ENCODE results near the gene OR4E1. TPM values are rescaled to one million over a fixed set of nuclear protein-coding genes. Genes with fewer than 3 reads are reported as not detected.

The OR4E1 gene
- total RNA-seq, 2 experiments from 2014 or later: not detected

GRCh38 chr14:21668377-21668776, 5.2 kb downstream of the OR4E1 start:
- H3K36me3 Mint-ChIP-seq (ENCODE audit: low read depth): no peaks in the 10 kb centered on the region
- no peaks in the 10 kb centered on the region for H3K9me3 Mint-ChIP-seq
- no peak overlapping the region for H3K4me3 Mint-ChIP-seq
- no peaks in the 10 kb centered on the region for H3K4me1 Mint-ChIP-seq (ENCODE audit: low read depth)
- intact Hi-C loops (cut with micrococcal nuclease): no loop called here
- H3K27ac Mint-ChIP-seq: no peak overlapping the region
- ChIA-PET CTCF (no interaction called here), POLR2A (no interaction called here)
- ATAC-seq (no peak), DNase-seq (no peak)
- peaks cover 8% of the 10 kb centered on the region for H3K27me3 Mint-ChIP-seq
- no peak for TF ChIP-seq CTCF (IDR thresholded peaks at IDR 0.05)

GRCh38 chr14:21656980-21657379, 16.6 kb downstream of the OR4E1 start:
- Mint-ChIP-seq H3K27me3 (peaks cover 14% of the 10 kb centered on the region), H3K36me3 (ENCODE audit: low read depth) (no peaks in the 10 kb centered on the region), H3K4me1 (ENCODE audit: low read depth) (no peaks in the 10 kb centered on the region), H3K9me3 (no peaks in the 10 kb centered on the region), H3K27ac (no peak overlapping the region), H3K4me3 (no peak overlapping the region)
- intact Hi-C loops (cut with micrococcal nuclease): no loop called here
- no peak for ATAC-seq
- no peak for TF ChIP-seq CTCF (IDR thresholded peaks at IDR 0.05)
- no peak for DNase-seq
- ChIA-PET POLR2A (no interaction called here), CTCF (no interaction called here)

GRCh38 chr14:21654215-21654614, 19.4 kb downstream of the OR4E1 start:
- no peaks in the 10 kb centered on the region for H3K36me3 Mint-ChIP-seq (ENCODE audit: low read depth)
- intact Hi-C loops (cut with micrococcal nuclease): no loop called here
- TF ChIP-seq CTCF (IDR thresholded peaks at IDR 0.05): no peak
- no peaks in the 10 kb centered on the region for H3K9me3 Mint-ChIP-seq
- ATAC-seq: no peak
- peaks cover 25% of the 10 kb centered on the region for H3K27me3 Mint-ChIP-seq
- no peak overlapping the region for H3K4me3 Mint-ChIP-seq
- no peak overlapping the region for H3K27ac Mint-ChIP-seq
- CTCF ChIA-PET: no interaction called here
- no peak for DNase-seq
- no peaks in the 10 kb centered on the region for H3K4me1 Mint-ChIP-seq (ENCODE audit: low read depth)
- POLR2A ChIA-PET: no interaction called here

GRCh38 chr14:21653331-21653885, 20.2 kb downstream of the OR4E1 start, which contains the start of gene OR4E2:
Gene OR4E2 (plus strand): TSS chr14:21653835. CDS start chr14:21665083, 11,248 bp downstream.
- Mint-ChIP-seq H3K4me3 (no peak within 1 kb of the TSS), H3K27ac (no peak within 1 kb of the TSS), H3K4me1 (ENCODE audit: low read depth) (no peaks in the 10 kb centered on the region), H3K9me3 (peaks cover under 1% of the 10 kb centered on the region), H3K27me3 (peaks cover 24% of the 10 kb centered on the region), H3K36me3 (ENCODE audit: low read depth) (no peaks in the 10 kb centered on the region)
- DNase-seq: no peak
- intact Hi-C loops (cut with micrococcal nuclease): no loop called here
- ATAC-seq: no peak
- ChIA-PET CTCF (no interaction called here), POLR2A (no interaction called here)
- TF ChIP-seq CTCF (IDR thresholded peaks at IDR 0.05): no peak

- no peak overlapping the region for H3K4me3 Mint-ChIP-seq
- no peaks in the 10 kb centered on the region for H3K36me3 Mint-ChIP-seq (ENCODE audit: low read depth)
- POLR2A ChIA-PET: interaction anchor here (1.1 kb wide), 1 partner anchor 9 kb away, joined by 4 read pairs; no protein-coding TSS in a partner anchor
- H3K4me1 Mint-ChIP-seq (ENCODE audit: low read depth): no peaks in the 10 kb centered on the region
- DNase-seq: no peak
- peaks cover 1% of the 10 kb centered on the region for H3K9me3 Mint-ChIP-seq
- CTCF ChIA-PET: interaction anchor here (1.3 kb wide), 1 partner anchor 12 kb away, joined by 6 read pairs; no protein-coding TSS in a partner anchor
- peaks cover 23% of the 10 kb centered on the region for H3K27me3 Mint-ChIP-seq
- ATAC-seq: no peak
- intact Hi-C loops (cut with micrococcal nuclease): no loop called here
- TF ChIP-seq CTCF (IDR thresholded peaks at IDR 0.05): no peak
- H3K27ac Mint-ChIP-seq: no peak overlapping the region
Measured at GRCh38 chr14:21652209-21652808, 21.3 kb downstream of the OR4E1 start.
